SK-N-MC (cell line): ENCODE data around the gene ACOX3.

Source experiments
- DNase-seq: peaks from one replicate; pipeline ENCODE4 v3.0.0-alpha.2; 2011; ENCODE audit warnings: low read depth, low spot score
- H3K27ac ChIP-seq: fragments of 200-600 bp; sonication (generic); 2 replicates; pipeline ENCODE4 v1.5.1; 2016; ENCODE audit warnings: mixed run types
- H3K36me3 ChIP-seq: fragments of 200-600 bp; sonication (generic); 2 replicates; pipeline ENCODE4 v1.6.1; 2017; ENCODE audit warnings: antibody characterized with exemption, low read length, mixed read lengths; ENCODE audit not compliant: insufficient read depth
- H3K4me3 ChIP-seq: fragments of 200-600 bp; sonication (generic); 2 replicates; pipeline ENCODE4 v1.5.1; 2016
- H3K9ac ChIP-seq: fragments of 200-600 bp; sonication (generic); 2 replicates; pipeline ENCODE4 v1.8.0; 2017; ENCODE audit warnings: mixed run types, mixed read lengths; ENCODE audit not compliant: insufficient read length
- H3K9me3 ChIP-seq: fragments of 200-600 bp; sonication (generic); 2 replicates; pipeline ENCODE4 v1.6.1; 2017; ENCODE audit warnings: low read depth, mild to moderate bottlenecking, antibody characterized with exemption, low read length, moderate library complexity, mixed read lengths
- EZH2 ChIP-seq: fragments of 200-600 bp; sonication (generic); IDR thresholded peaks from one replicate; pipeline ENCODE4 v1.6.1; 2017; ENCODE audit warnings: antibody characterized with exemption
- FOXP2 ChIP-seq: optimal IDR thresholded peaks from 2 replicates; pipeline ENCODE3; 2011; ENCODE audit warnings: mild to moderate bottlenecking, moderate library complexity; ENCODE audit not compliant: insufficient read depth; ENCODE audit errors: extremely low read length, control extremely low read depth
- POLR2AphosphoS5 ChIP-seq: IDR thresholded peaks from 2 replicates; pipeline ENCODE4 v1.6.1; 2012; ENCODE audit warnings: mild to moderate bottlenecking, low read depth, low read length, borderline replicate concordance

The ACOX3 gene

GRCh38 chr4:8365353-8365752 lies 75.2 kb downstream of the ACOX3 start:
- TF ChIP-seq EZH2 (no peak), POLR2AphosphoS5 (no peak), FOXP2 (no peak)

GRCh38 chr4:8364848-8365350 lies 75.6 kb downstream of the ACOX3 start:
- DNase-seq = no peak
- no peaks in the 10 kb centered on the region for H3K36me3 ChIP-seq

More at GRCh38 chr4:8365353-8365752, 75.2 kb downstream of the ACOX3 start:
- H3K4me3 ChIP-seq = no peak overlapping the region
- DNase-seq = no peak
- no peaks in the 10 kb centered on the region for H3K9me3 ChIP-seq
- H3K27ac ChIP-seq = no peak overlapping the region
- H3K36me3 ChIP-seq = no peaks in the 10 kb centered on the region
- no peak overlapping the region for H3K9ac ChIP-seq

GRCh38 chr4:8364141-8364540 lies 76.4 kb downstream of the ACOX3 start:
- Histone ChIP-seq H3K4me3 (no peak overlapping the region), H3K27ac (no peak overlapping the region), H3K36me3 (no peaks in the 10 kb centered on the region), H3K9me3 (no peaks in the 10 kb centered on the region), H3K9ac (no peak overlapping the region)
- TF ChIP-seq EZH2 (no peak), FOXP2 (no peak), POLR2AphosphoS5 (no peak)
- no peak for DNase-seq

More at GRCh38 chr4:8364848-8365350, 75.6 kb downstream of the ACOX3 start:
- Histone ChIP-seq H3K9me3 (no peaks in the 10 kb centered on the region), H3K4me3 (no peak overlapping the region), H3K27ac (no peak overlapping the region), H3K9ac (no peak overlapping the region)
- TF ChIP-seq EZH2 (no peak), POLR2AphosphoS5 (no peak), FOXP2 (no peak)

GRCh38 chr4:8362483-8362882 lies 78.0 kb downstream of the ACOX3 start:
- no peak for TF ChIP-seq FOXP2
- TF ChIP-seq POLR2AphosphoS5 = no peak
- TF ChIP-seq EZH2 = no peak
- DNase-seq = no peak

GRCh38 chr4:8359193-8359592 lies 81.3 kb downstream of the ACOX3 start:
- no peak for DNase-seq
- TF ChIP-seq POLR2AphosphoS5 (no peak), EZH2 (no peak), FOXP2 (no peak)
- Histone ChIP-seq H3K9ac (no peak overlapping the region), H3K36me3 (no peaks in the 10 kb centered on the region), H3K4me3 (no peak overlapping the region), H3K27ac (no peak overlapping the region), H3K9me3 (no peaks in the 10 kb centered on the region)

More at GRCh38 chr4:8362483-8362882, 78.0 kb downstream of the ACOX3 start:
- Histone ChIP-seq H3K36me3 (no peaks in the 10 kb centered on the region), H3K4me3 (no peak overlapping the region), H3K27ac (no peak overlapping the region), H3K9ac (no peak overlapping the region), H3K9me3 (no peaks in the 10 kb centered on the region)

- no peak overlapping the region for H3K4me3 ChIP-seq
- H3K9ac ChIP-seq = no peak overlapping the region
- H3K9me3 ChIP-seq = no peaks in the 10 kb centered on the region
- H3K27ac ChIP-seq = no peak overlapping the region
- DNase-seq = no peak
- H3K36me3 ChIP-seq = no peaks in the 10 kb centered on the region
- TF ChIP-seq FOXP2 (no peak), EZH2 (no peak), POLR2AphosphoS5 (no peak)
These were observed 83.7 kb downstream of the ACOX3 start for GRCh38 chr4:8356856-8357255.

- no peaks in the 10 kb centered on the region for H3K36me3 ChIP-seq
- TF ChIP-seq EZH2 (no peak), FOXP2 (no peak), POLR2AphosphoS5 (no peak)
- H3K9me3 ChIP-seq = no peaks in the 10 kb centered on the region
- no peak overlapping the region for H3K4me3 ChIP-seq
- no peak for DNase-seq
- H3K27ac ChIP-seq = no peak overlapping the region
- no peak overlapping the region for H3K9ac ChIP-seq
These were observed 84.5 kb downstream of the ACOX3 start for GRCh38 chr4:8355864-8356565.

- Histone ChIP-seq H3K4me3 (no peak overlapping the region), H3K9ac (no peak overlapping the region), H3K36me3 (no peaks in the 10 kb centered on the region), H3K27ac (no peak overlapping the region), H3K9me3 (no peaks in the 10 kb centered on the region)
- DNase-seq = no peak
- TF ChIP-seq POLR2AphosphoS5 = no peak
- TF ChIP-seq FOXP2 = no peak
- TF ChIP-seq EZH2 = no peak
These were observed 85.2 kb downstream of the ACOX3 start for GRCh38 chr4:8355306-8355705.
